ENCODE results near the gene TBCA.

DNA sequence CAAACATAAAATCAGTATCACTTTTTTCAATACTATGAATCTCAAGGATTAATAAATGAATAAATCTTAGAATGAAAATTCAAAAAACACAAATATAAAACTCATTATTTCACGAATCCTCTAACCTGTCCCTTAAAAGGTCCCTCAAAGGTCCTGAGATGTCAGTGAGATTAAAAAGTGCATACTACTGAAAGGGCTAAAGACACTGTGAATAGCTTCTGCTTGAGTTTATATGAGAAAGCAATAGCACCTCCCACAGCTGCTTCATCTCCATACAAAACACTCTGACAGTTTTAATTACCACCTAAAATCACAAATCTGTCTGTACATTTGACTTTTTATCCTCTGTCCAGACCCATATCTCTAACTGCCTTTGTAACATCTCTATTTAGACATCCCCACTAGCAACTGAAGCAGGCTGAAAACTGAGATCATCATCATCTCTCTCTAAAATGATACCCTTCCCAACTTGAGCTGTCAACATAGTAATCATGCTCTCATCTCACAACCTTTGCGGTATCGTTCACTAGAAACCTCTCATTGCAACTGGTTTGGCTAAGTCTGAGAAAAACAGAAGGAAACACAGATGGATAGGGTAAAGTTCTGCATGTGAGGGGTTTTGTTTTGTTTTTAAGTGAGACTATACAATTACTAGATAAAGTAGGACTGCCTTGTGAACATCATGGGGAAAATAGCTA is 56.3 kb downstream of the TBCA start:
- TF ChIP-seq POLR2AphosphoS5 (IDR thresholded peaks at IDR 0.05) = no peak
- TF ChIP-seq, protein P1, sequence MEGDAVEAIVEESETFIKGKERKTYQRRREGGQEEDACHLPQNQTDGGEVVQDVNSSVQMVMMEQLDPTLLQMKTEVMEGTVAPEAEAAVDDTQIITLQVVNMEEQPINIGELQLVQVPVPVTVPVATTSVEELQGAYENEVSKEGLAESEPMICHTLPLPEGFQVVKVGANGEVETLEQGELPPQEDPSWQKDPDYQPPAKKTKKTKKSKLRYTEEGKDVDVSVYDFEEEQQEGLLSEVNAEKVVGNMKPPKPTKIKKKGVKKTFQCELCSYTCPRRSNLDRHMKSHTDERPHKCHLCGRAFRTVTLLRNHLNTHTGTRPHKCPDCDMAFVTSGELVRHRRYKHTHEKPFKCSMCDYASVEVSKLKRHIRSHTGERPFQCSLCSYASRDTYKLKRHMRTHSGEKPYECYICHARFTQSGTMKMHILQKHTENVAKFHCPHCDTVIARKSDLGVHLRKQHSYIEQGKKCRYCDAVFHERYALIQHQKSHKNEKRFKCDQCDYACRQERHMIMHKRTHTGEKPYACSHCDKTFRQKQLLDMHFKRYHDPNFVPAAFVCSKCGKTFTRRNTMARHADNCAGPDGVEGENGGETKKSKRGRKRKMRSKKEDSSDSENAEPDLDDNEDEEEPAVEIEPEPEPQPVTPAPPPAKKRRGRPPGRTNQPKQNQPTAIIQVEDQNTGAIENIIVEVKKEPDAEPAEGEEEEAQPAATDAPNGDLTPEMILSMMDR (IDR thresholded peaks at IDR 0.05) = no peak
